GM18498 (cell line): ENCODE measurements around the gene SYNGR4.
"Not testable (repeated sequence)": the region's sequence is repeated elsewhere in the genome, so short reads cannot be mapped to it uniquely, and the experiment has no call there.

Experiments
- ATAC-seq: cut with Tn5 transposase; IDR thresholded peaks from one replicate; pipeline ENCODE4 v1.9.1; 2021; ENCODE audit warnings: mild to moderate bottlenecking, moderate library complexity; ENCODE audit not compliant: unreplicated experiment

Gene SYNGR4

DNA sequence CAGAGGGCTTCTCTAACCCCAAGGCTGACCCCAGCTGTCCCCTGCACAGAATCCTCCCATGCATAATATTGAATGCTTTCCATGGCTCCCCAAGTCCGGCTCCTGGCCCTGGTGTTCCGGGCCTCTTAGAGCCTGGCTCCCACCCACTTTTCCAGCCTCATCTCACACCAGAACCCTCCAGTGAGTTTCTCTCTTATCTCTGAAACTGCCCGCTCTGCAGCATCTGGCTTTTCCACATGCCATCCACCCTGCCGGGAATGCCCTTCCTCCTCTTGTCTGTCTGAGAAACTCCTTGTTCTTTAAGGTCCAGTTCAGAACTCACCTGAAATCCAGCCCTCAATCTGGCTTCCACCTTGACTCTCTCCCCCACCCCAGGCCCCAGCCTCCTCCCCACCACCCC, 6.8 kb downstream of the SYNGR4 start:
- no peak for ATAC-seq

DNA sequence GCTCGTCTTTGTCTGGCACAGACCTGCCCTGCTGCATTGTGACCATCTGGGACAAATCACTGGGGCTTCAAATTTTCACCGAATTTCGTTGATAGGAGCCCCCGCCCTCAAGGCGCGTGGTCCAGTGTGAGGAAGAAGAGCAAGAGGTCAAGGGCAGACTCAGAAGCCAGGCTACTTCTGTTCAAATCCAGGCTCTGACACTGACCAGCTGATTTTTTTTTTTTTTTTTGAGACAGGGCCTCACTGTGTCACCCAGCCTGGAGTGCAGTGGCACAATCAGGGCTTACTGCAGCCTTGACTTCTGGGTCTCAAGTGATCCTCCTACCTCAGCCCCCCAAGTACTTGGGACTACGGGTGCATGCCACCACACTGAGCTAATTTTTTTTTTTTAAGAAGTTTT, 7.2 kb downstream of the SYNGR4 start:
- ATAC-seq: no peak

DNA sequence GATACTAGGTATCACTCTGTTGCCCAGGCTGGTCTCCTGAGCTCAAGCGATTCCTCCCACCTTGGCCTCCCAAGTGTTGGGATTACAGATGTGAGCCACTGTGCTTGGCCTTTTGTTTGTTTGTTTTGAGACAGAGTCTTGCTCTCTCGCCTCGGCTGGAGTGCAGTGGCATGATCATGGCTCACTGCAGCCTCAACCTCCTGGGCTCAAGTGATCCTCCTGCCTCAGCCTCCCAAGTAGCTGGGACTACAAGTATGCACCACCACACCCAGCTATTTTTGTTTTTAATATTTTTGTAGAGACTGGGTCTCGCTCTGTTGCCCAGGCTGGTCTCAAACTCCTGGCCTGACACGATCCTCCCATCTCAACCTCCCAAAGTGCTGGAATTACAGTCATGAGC, 7.6 kb downstream of the SYNGR4 start:
- not testable (repeated sequence) for ATAC-seq

DNA sequence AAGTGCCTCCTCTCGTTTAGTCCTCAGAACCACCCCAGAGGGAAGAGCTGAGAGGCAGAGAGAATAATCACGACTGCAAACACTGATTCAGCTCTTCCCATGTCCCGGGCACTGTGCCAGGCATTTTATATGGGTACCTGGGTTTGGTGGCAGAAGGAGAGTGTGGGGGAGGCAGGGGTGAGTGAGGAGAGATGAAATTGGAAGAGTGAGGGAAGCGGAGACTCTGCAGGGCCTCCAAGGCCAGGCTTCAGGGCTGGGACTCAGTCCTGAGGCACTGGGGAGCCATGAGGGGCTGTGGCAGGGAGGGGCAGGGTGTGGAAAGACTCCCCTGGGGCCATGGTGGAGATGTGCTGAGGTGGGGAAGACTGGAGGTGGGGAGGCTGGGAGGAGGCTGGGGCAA, 8.7 kb downstream of the SYNGR4 start:
- no peak for ATAC-seq

DNA sequence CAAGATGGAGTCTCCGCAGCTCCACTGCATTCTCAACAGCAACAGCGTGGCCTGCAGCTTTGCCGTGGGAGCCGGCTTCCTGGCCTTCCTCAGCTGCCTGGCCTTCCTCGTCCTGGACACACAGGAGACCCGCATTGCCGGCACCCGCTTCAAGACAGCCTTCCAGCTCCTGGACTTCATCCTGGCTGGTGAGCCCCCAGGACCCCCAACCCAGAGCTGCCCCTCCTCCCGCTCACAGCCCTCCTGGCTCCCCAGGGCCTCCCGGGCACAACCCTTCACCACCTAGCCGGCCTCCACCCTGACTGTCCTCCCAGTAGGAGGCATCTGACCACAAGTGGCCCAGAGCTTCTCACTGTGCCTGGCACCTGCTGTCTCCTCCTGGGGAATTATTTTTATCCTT, 9.4 kb downstream of the SYNGR4 start:
- no peak for ATAC-seq

DNA sequence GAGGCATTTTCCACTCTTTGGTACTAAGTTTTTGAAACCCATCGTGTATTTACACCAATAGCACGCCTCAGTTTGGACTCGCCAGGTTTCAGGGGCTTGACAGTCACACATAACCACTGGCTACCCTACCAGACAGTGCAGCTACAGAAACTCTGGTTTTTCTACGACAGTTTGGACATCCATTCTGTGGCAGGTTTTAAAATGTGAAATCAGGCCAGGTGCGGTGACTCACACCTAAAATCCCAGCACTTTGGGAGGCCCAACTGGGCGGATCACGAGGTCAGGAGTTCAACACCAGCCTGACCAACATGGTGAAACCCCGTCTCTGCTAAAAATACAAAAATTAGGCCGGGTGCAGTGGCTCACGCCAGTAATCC, 14.0 kb downstream of the SYNGR4 start:
- ATAC-seq: no peak

- no peak for ATAC-seq
These were observed 14.9 kb downstream of the SYNGR4 start for GRCh38 chr19:48379058-48379457.

DNA sequence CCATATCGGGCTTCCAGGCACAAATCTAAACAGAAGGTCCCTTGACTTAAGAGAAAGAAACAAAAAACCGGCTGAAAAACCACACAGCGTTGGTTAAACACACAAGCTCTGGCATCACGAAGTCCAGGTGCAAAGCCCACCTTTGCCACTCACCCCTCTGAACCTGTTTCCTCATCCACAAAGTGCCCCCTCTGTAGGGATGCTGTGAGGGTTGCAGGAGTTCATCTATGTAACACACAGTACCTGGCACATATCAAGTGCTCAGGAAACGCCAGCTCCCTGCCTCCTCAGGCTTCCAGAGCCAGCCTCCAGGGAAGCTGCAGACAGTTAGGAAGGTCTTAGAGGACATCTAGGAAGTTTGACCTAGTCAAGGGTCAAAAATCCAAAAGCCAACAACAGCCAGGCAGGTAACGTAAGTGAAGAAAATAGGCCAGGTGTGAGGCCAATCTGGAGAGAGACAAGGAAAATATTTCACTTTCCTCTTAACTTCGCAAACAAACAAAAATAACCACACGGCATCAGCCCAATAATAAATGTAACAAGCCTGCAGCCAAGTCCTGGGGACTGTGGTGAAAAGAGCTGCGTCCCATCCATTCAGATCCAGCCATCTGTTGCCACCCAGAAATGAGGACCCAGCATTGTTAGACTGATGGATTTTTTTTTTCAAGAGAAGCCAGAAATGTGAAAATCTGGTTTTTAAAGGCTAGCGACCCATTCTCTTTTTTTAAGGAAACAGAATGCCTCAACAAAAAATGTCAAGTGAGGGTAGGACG, 17.2 kb downstream of the SYNGR4 start:
- ATAC-seq: no peak

GRCh38 chr19:48382286-48382685, 18.1 kb downstream of the SYNGR4 start:
- ATAC-seq: no peak

DNA sequence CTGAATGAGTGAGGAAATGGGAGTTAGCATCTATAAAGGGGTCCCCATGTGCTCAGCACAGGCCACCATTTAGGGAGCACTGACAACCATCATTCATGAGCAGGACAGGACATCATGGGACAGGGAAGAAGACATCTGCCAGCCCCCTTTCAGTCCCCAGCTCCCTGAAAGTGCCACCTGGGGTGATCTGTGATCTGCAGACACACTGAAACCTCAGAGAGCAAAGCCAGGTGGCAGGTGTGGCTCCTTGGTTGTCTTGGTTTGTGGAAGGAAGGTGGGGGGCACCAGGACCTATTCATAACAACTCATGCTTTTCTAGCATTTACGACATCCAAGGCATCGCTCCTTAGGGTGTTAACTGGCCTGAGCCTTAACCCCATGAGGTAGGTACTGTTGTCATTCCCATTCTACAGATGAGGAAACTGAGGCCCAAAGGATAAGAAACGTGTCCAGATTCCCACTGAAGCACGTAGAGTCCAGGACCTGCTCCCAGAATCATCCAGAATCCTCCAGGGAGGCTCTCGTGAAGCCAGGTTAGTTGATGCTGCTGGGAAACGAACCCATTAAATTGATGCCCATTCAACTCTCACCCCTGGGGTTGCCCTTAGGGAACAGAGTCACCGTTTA, 21.4 kb downstream of the SYNGR4 start:
- ATAC-seq: no peak

DNA sequence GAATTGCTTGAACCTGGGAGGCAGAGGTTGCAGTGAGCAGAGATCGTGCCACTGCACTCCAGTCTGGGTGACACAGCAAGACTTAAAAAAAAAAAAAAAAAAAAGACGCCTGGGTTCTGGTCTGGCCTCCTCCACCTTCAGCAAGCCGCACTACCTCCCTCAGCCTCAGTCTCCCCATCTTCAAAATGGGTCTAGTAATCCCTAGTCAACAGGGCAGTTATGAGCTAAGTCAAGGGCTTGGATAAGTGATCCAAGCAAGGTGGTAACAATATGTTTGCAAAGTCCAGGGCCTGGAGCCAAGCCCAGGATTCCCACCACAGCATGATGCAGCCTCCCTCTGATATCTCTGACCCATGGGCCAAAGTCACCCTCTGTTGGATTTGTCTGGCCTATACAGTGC, 22.8 kb downstream of the SYNGR4 start:
- no peak for ATAC-seq

- peak; percentile 53 for ATAC-seq
These were observed 26.3 kb downstream of the SYNGR4 start for GRCh38 chr19:48390188-48391099.

DNA sequence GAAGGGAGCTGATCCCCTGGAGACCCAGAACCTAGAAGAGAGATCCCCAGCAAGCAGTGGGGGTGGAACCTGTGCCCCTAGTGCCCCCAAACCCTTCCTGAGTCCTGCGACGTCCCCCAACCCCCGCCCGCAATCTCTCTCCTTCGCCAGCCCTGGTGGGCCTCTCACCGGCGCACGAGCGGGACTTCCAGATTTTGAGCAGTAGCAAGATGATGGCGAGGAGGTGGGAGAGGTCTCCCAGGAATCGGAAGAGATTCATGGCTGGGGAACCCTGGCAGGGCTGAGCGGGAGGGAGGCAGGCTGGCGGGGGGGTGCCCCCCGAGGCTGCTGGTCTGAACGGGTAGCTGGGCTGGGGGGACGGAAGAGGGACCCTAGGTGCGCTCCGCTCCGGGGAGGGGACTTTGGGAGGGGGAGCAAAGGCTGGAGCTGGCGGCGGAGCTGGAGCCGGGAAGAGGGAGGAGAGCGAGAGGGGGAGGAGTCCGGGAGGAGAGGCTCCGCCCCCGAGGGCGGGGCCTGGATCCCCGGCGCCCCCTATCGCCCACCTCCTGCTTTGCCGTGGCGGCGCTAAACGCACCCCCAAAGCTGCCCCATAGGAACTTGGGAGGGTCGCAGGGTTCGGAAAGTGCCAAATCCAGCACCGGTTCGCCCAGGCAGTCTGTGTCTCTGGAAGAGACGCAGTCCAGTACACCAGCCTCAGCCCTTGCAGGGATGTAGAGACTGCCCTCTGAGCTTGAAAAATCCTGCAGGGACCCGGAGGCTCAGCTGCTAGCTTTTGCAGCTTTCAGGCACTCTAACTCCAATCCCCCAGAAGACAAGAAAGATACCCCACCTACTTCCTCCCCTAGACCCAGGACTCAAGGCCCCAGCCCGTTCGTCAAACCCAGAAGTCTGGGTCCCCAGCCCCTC, 27.2 kb downstream of the SYNGR4 start, which contains the start of gene KDELR1:
TSS of gene KDELR1 (minus strand) at position 452 of the 906 bp plus-strand sequence. CDS start at position 259, 193 bp downstream.
- ATAC-seq: peak; percentile 75

GRCh38 chr19:48392006-48392344, 27.8 kb downstream of the SYNGR4 start:
- ATAC-seq: not testable (repeated sequence)

DNA sequence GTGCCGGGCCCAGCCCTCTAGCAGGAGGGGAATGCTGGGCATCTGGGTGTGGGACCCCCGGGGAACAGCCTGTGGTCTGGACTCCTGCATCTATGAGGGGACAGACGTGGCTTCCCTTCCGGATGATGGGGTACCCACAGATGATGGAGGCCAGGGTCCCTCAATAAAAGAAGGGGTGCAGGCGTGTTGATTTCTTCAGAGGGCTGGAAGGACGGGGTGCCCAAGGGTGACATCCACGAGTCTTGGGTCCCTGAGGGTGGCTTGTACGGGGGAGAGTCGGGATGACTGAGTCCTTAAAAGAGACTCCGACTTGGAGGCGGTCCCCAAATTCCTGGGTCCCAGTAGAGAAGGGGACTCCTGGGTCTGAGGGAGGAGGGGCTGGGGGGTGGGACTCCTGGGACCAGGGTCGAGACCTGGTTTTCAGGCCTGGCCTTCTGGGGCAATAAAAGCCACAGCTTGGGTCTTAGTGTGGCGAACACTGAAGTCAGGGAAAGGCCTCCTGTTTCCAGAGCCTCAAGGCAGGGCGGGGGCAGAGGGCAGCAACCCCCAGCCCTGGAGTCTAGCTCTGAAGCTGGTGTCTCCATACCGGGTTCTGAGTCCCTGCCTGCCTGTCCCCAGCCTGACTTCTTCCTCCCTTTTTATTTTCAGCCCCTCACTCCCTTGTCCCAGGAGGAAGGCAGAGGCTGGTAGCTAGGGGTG, 28.8 kb downstream of the SYNGR4 start:
- ATAC-seq: no peak

GRCh38 chr19:48393559-48394330, 29.6 kb downstream of the SYNGR4 start, which contains the start of gene GRIN2D:
Gene GRIN2D (plus strand): TSS chr19:48393668. CDS start chr19:48398393, 4,725 bp downstream.
- no peak for ATAC-seq

GRCh38 chr19:48394331-48395169, 30.4 kb downstream of the SYNGR4 start:
- ATAC-seq: no peak

DNA sequence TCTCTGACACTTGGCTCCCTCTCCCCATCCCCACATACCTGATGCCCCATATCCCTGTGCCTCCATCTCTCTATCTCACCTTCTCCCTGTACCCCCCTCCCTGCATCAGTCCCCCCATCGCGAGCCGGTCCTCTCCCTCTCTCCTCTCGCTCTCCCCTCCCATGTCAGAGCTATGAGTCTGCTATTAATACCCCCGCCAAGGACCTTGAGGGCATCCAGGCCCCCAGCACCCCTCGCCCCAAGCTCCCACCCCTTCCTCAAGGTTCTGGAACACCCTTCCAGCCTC, 30.9 kb downstream of the SYNGR4 start:
- no peak for ATAC-seq
